ENCODE results near the gene CHRM5. TPM values are rescaled to one million over a fixed set of nuclear protein-coding genes. Genes with fewer than 3 reads are reported as not detected.

Gene CHRM5
- total and polyA plus RNA-seq, 4 experiments from 2014 or later: 0.06 TPM; not detected in 3

GRCh38 chr15:34065941-34066340 is 97.6 kb downstream of the CHRM5 start:
- POLR2A ChIA-PET (ENCODE audit: partially characterized antibody): no interaction called here
- intact Hi-C loops (cut with micrococcal nuclease): no loop called here
- CTCF ChIA-PET (ENCODE audit: partially characterized antibody): interaction anchor here (1.3 to 10.8 kb wide), 2 partner anchors 9 to 145 kb away, joined by 3 to 118 read pairs; partner anchors contain the start of gene KATNBL1
- Mint-ChIP-seq H3K36me3 (no peaks in the 10 kb centered on the region), H3K27me3 (no peaks in the 10 kb centered on the region), H3K27ac (peak overlapping the region in 1 of 7 donors; percentile 48), H3K4me1 (peaks cover 3 to 9% (median 5%) of the 10 kb centered on the region in 4 donors), H3K9me3 (no peaks in the 10 kb centered on the region), H3K4me3 (no peak overlapping the region)
- H3K27ac ChIP-seq (ENCODE audit: low read depth, low read length): no peak overlapping the region
- no peaks in the 10 kb centered on the region for H3K9me3 ChIP-seq (ENCODE audit: control insufficient read depth in 1 of 2, low read length in 2 of 2)
- H3K27me3 ChIP-seq (ENCODE audit: insufficient read depth, low read length): no peaks in the 10 kb centered on the region
- no peak overlapping the region for H3K4me3 ChIP-seq (ENCODE audit: low read length in 2 of 2)
- no peak for DNase-seq
- no peaks in the 10 kb centered on the region for H3K4me1 ChIP-seq (ENCODE audit: insufficient read depth, low read length)
- H3K36me3 ChIP-seq (ENCODE audit: insufficient read depth, low read length): no peaks in the 10 kb centered on the region

GRCh38 chr15:34070003-34070402 is 101.7 kb downstream of the CHRM5 start:
- H3K27me3 Mint-ChIP-seq: no peaks in the 10 kb centered on the region
- CTCF ChIA-PET (ENCODE audit: partially characterized antibody): no interaction called here
- H3K4me1 Mint-ChIP-seq: no peaks in the 10 kb centered on the region

DNA sequence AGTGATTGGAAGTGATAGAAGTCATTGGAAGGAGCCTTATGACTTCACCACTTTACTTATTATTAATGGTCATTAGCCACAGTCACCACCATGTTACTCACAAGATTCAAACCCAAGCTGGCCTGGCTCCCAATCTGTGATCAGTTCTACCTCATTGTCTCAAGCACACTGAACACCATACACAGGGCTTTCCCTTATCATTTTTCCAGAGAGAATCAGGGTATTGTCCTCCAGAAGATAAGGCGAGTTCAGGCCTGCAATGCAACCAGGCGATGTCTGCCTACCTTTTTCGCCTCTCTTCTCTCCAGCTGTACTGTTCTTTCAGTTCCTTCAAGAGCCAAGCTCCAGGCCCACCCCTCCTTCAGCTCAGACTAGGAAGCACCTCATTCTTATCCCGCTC is 108.5 kb downstream of the CHRM5 start:
- no peaks in the 10 kb centered on the region for H3K27me3 Mint-ChIP-seq
- H3K4me3 Mint-ChIP-seq: no peak overlapping the region
- Histone ChIP-seq H3K4me1 (ENCODE audit: insufficient read depth, low read length) (no peaks in the 10 kb centered on the region), H3K36me3 (ENCODE audit: insufficient read depth, low read length) (no peaks in the 10 kb centered on the region), H3K27ac (ENCODE audit: low read depth, low read length) (no peak overlapping the region), H3K27me3 (ENCODE audit: insufficient read depth, low read length) (no peaks in the 10 kb centered on the region), H3K9me3 (ENCODE audit: control insufficient read depth in 1 of 2, low read length in 2 of 2) (no peaks in the 10 kb centered on the region), H3K4me3 (ENCODE audit: low read length in 2 of 2) (no peak overlapping the region)
- H3K4me1 Mint-ChIP-seq: no peaks in the 10 kb centered on the region
- H3K9me3 Mint-ChIP-seq: no peaks in the 10 kb centered on the region
- ChIA-PET POLR2A (ENCODE audit: partially characterized antibody) (no interaction called here), CTCF (ENCODE audit: partially characterized antibody) (no interaction called here)
- H3K36me3 Mint-ChIP-seq: peaks cover 3 to 18% of the 10 kb centered on the region in 2 donors
- H3K27ac Mint-ChIP-seq: no peak overlapping the region
- no peak for DNase-seq
- intact Hi-C loops (cut with micrococcal nuclease): no loop called here

More at GRCh38 chr15:34070003-34070402, 101.7 kb downstream of the CHRM5 start:
- H3K9me3 Mint-ChIP-seq: no peaks in the 10 kb centered on the region
- no peak for DNase-seq
- Histone ChIP-seq H3K4me1 (ENCODE audit: insufficient read depth, low read length) (no peaks in the 10 kb centered on the region), H3K36me3 (ENCODE audit: insufficient read depth, low read length) (no peaks in the 10 kb centered on the region), H3K4me3 (ENCODE audit: low read length in 2 of 2) (no peak overlapping the region), H3K27ac (ENCODE audit: low read depth, low read length) (no peak overlapping the region), H3K27me3 (ENCODE audit: insufficient read depth, low read length) (no peaks in the 10 kb centered on the region), H3K9me3 (ENCODE audit: control insufficient read depth in 1 of 2, low read length in 2 of 2) (no peaks in the 10 kb centered on the region)
- H3K36me3 Mint-ChIP-seq: peaks cover 0 to 3% of the 10 kb centered on the region in 2 donors
- H3K27ac Mint-ChIP-seq: no peak overlapping the region
- POLR2A ChIA-PET (ENCODE audit: partially characterized antibody): no interaction called here
- intact Hi-C loops (cut with micrococcal nuclease): no loop called here
- no peak overlapping the region for H3K4me3 Mint-ChIP-seq

- H3K4me1 Mint-ChIP-seq: no peaks in the 10 kb centered on the region
- no peak overlapping the region for H3K27ac Mint-ChIP-seq
- POLR2A ChIA-PET (ENCODE audit: partially characterized antibody): no interaction called here
- Histone ChIP-seq H3K9me3 (ENCODE audit: control insufficient read depth in 1 of 2, low read length in 2 of 2) (no peaks in the 10 kb centered on the region), H3K36me3 (ENCODE audit: insufficient read depth, low read length) (peaks cover 4% of the 10 kb centered on the region), H3K4me1 (ENCODE audit: insufficient read depth, low read length) (no peaks in the 10 kb centered on the region), H3K27me3 (ENCODE audit: insufficient read depth, low read length) (no peaks in the 10 kb centered on the region), H3K4me3 (ENCODE audit: low read length in 2 of 2) (no peak overlapping the region), H3K27ac (ENCODE audit: low read depth, low read length) (no peak overlapping the region)
- no peaks in the 10 kb centered on the region for H3K27me3 Mint-ChIP-seq
- H3K36me3 Mint-ChIP-seq: peaks cover 13 to 27% of the 10 kb centered on the region in 2 donors
- no peaks in the 10 kb centered on the region for H3K9me3 Mint-ChIP-seq
- no peak for DNase-seq
- CTCF ChIA-PET (ENCODE audit: partially characterized antibody): no interaction called here
- intact Hi-C loops (cut with micrococcal nuclease): no loop called here
- no peak overlapping the region for H3K4me3 Mint-ChIP-seq
Measured at GRCh38 chr15:34078900-34079299, 110.6 kb downstream of the CHRM5 start.

DNA sequence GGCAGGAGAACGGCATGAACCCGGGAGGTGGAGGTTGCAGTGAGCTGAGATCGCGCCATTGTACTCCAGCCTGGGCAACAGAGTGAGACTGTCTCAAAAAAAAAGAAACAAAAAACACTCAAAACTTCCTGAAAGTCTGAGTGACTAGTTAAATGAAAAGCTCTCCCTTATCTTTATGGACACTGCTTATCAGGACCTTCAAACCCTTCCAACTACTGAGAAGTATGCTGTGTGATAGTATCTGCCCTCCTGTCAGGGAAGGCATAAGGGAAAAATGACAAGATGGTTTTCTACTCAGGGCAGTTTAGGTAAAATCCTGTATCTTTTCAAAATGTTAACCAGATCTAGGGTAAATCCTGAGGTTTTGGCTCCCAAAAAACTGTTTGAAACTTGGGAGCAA is 111.6 kb downstream of the CHRM5 start:
- no peaks in the 10 kb centered on the region for H3K27me3 ChIP-seq (ENCODE audit: insufficient read depth, low read length)
- DNase-seq: no peak
- peaks cover 9% of the 10 kb centered on the region for H3K36me3 ChIP-seq (ENCODE audit: insufficient read depth, low read length)
- no peak overlapping the region for H3K4me3 Mint-ChIP-seq
- ChIA-PET POLR2A (ENCODE audit: partially characterized antibody) (no interaction called here), CTCF (ENCODE audit: partially characterized antibody) (interaction anchor here (1.0 kb wide), 1 partner anchor 15 kb away, joined by 3 read pairs; no protein-coding TSS in a partner anchor)
- H3K4me3 ChIP-seq (ENCODE audit: low read length in 2 of 2): no peak overlapping the region
- no peak overlapping the region for H3K27ac Mint-ChIP-seq
- no peaks in the 10 kb centered on the region for H3K9me3 ChIP-seq (ENCODE audit: control insufficient read depth in 1 of 2, low read length in 2 of 2)
- H3K36me3 Mint-ChIP-seq: peaks cover 22 to 29% of the 10 kb centered on the region in 2 donors
- H3K27me3 Mint-ChIP-seq: no peaks in the 10 kb centered on the region
- no peaks in the 10 kb centered on the region for H3K4me1 ChIP-seq (ENCODE audit: insufficient read depth, low read length)
- H3K4me1 Mint-ChIP-seq: no peaks in the 10 kb centered on the region
- no peak overlapping the region for H3K27ac ChIP-seq (ENCODE audit: low read depth, low read length)
- intact Hi-C loops (cut with micrococcal nuclease): no loop called here
- H3K9me3 Mint-ChIP-seq: no peaks in the 10 kb centered on the region

DNA sequence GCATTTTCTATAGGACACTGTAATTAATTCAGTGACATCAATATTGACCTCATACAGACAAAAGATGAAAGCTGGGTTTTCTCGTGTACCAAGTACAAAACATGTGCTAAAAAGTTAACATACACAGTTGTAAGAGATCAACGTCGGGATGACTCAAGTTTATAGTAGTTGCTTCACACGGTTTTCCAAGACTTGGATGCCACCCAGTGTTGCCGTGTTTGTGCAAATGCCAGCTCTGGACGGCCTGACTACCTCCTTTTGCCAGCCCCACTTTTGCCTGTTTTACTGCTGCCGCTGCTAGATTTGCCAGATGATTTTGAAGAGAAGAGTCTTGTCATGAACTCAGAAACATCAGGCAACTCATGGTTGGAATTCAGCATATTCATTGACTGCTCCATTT is 115.8 kb downstream of the CHRM5 start:
- CTCF ChIA-PET (ENCODE audit: partially characterized antibody): no interaction called here
- H3K27me3 ChIP-seq (ENCODE audit: insufficient read depth, low read length): no peaks in the 10 kb centered on the region
- Mint-ChIP-seq H3K27ac (no peak overlapping the region), H3K9me3 (no peaks in the 10 kb centered on the region), H3K4me1 (no peaks in the 10 kb centered on the region), H3K4me3 (no peak overlapping the region), H3K36me3 (peaks cover 31 to 49% of the 10 kb centered on the region in 2 donors), H3K27me3 (no peaks in the 10 kb centered on the region)
- no peak overlapping the region for H3K27ac ChIP-seq (ENCODE audit: low read depth, low read length)
- H3K9me3 ChIP-seq (ENCODE audit: control insufficient read depth in 1 of 2, low read length in 2 of 2): no peaks in the 10 kb centered on the region
- intact Hi-C loops (cut with micrococcal nuclease): no loop called here
- POLR2A ChIA-PET (ENCODE audit: partially characterized antibody): no interaction called here
- peaks cover 33% of the 10 kb centered on the region for H3K36me3 ChIP-seq (ENCODE audit: insufficient read depth, low read length)
- H3K4me1 ChIP-seq (ENCODE audit: insufficient read depth, low read length): no peaks in the 10 kb centered on the region
- DNase-seq: no peak
- no peak overlapping the region for H3K4me3 ChIP-seq (ENCODE audit: low read length in 2 of 2)

- Mint-ChIP-seq H3K4me3 (no peak overlapping the region), H3K27ac (no peak overlapping the region), H3K36me3 (peaks cover 37 to 58% of the 10 kb centered on the region in 2 donors), H3K4me1 (no peaks in the 10 kb centered on the region), H3K9me3 (no peaks in the 10 kb centered on the region), H3K27me3 (no peaks in the 10 kb centered on the region)
- H3K4me3 ChIP-seq (ENCODE audit: low read length in 2 of 2): no peak overlapping the region
- CTCF ChIA-PET (ENCODE audit: partially characterized antibody): interaction anchor here (1.4 kb wide), 1 partner anchor 23 kb away, joined by 4 read pairs; no protein-coding TSS in a partner anchor
- DNase-seq: no peak
- POLR2A ChIA-PET (ENCODE audit: partially characterized antibody): interaction anchor here (0.7 to 1.4 kb wide), 2 partner anchors 16 to 253 kb away, joined by 4 to 5 read pairs; partner anchors contain the start of gene EMC7
- H3K36me3 ChIP-seq (ENCODE audit: insufficient read depth, low read length): peaks cover 40% of the 10 kb centered on the region
- H3K9me3 ChIP-seq (ENCODE audit: control insufficient read depth in 1 of 2, low read length in 2 of 2): no peaks in the 10 kb centered on the region
- no peaks in the 10 kb centered on the region for H3K4me1 ChIP-seq (ENCODE audit: insufficient read depth, low read length)
- no peak overlapping the region for H3K27ac ChIP-seq (ENCODE audit: low read depth, low read length)
- no peaks in the 10 kb centered on the region for H3K27me3 ChIP-seq (ENCODE audit: insufficient read depth, low read length)
- intact Hi-C loops (cut with micrococcal nuclease): no loop called here
Measured at GRCh38 chr15:34085746-34086145, 117.4 kb downstream of the CHRM5 start.

Measured in CD4-positive, alpha-beta memory T cell (primary cell).